HepG2 (cell line): ENCODE measurements around the gene C1orf50. TPM values are rescaled to one million over a fixed set of nuclear protein-coding genes. Genes with fewer than 3 reads are reported as not detected.

ENCODE experiments used
- ARID4A ChIP-seq: sonication (generic); formaldehyde crosslinking; IDR thresholded peaks from 2 replicates; pipeline ENCODE4 v1.5.0; 2020; ENCODE audit warnings: mild to moderate bottlenecking, missing genetic modification reagents, borderline replicate concordance
- DMAP1 ChIP-seq: IDR thresholded peaks from 2 replicates; pipeline ENCODE4 v1.6.1; 2016
- HIVEP1 ChIP-seq: sonication (generic); formaldehyde crosslinking; IDR thresholded peaks from 2 replicates; pipeline ENCODE4 v1.4.0; 2020; ENCODE audit warnings: mild to moderate bottlenecking, missing genetic modification reagents
- ISL2 ChIP-seq: sonication (generic); formaldehyde crosslinking; IDR thresholded peaks from 2 replicates; pipeline ENCODE4 v1.5.0; 2020; ENCODE audit warnings: missing genetic modification reagents
- KLF15 ChIP-seq: sonication (generic); formaldehyde crosslinking; IDR thresholded peaks from 2 replicates; pipeline ENCODE4 v1.8.1; 2023; ENCODE audit warnings: borderline replicate concordance, mild to moderate bottlenecking, inconsistent platforms, missing genetic modification reagents, mixed read lengths
- PATZ1 ChIP-seq: sonication (generic); formaldehyde crosslinking; IDR thresholded peaks from 2 replicates; pipeline ENCODE4 v1.4.0; 2020; ENCODE audit warnings: missing genetic modification reagents
- SATB2 ChIP-seq: sonication (generic); formaldehyde crosslinking; IDR thresholded peaks from 2 replicates; pipeline ENCODE4 v1.5.0; 2020; ENCODE audit warnings: missing genetic modification reagents
- TAF15 ChIP-seq: fragments of 200-400 bp; formaldehyde crosslinking; IDR thresholded peaks from one replicate; pipeline ENCODE4 v1.6.1; 2018; ENCODE audit warnings: mild to moderate bottlenecking, low read depth, low read length; ENCODE audit not compliant: poor library complexity, severe bottlenecking
- ZBTB21 ChIP-seq: sonication (generic); formaldehyde crosslinking; IDR thresholded peaks from 2 replicates; pipeline ENCODE4 v1.4.0; 2020; ENCODE audit warnings: missing genetic modification reagents
- ZNF577 ChIP-seq: sonication (generic); formaldehyde crosslinking; IDR thresholded peaks from 2 replicates; pipeline ENCODE4 v1.4.0; 2020; ENCODE audit warnings: mild to moderate bottlenecking, low read depth, missing genetic modification reagents, borderline replicate concordance
- ZNF746 ChIP-seq: sonication (generic); formaldehyde crosslinking; IDR thresholded peaks from 2 replicates; pipeline ENCODE4 v1.8.0; 2022; ENCODE audit warnings: mild to moderate bottlenecking, missing genetic modification reagents
- ZNF790 ChIP-seq: sonication (generic); formaldehyde crosslinking; IDR thresholded peaks from 2 replicates; pipeline ENCODE4 v1.8.0; 2022; ENCODE audit warnings: missing genetic modification reagents, mild to moderate bottlenecking, borderline replicate concordance
- polyA plus RNA-seq, 8 experiments: library from polyadenylated mRNA; depleted of rRNA in 3 of 8; stranded (reverse) in 7 of 8; unstranded in 1 of 8; fragments of >200 nt; fragmentation: Illumina TruSeq in 4 of 8; extraction: Trizol in 4 of 8; gene quantifications; 2 replicates each; pipeline versions ENCODE4 v1.2.1 to v1.2.3, GENCODE V29; 2011 to 2016; ENCODE audit warnings: low read depth in 4 of 8, missing spikeins in 1 of 8, mixed read lengths in 1 of 8; ENCODE audit not compliant: insufficient read depth in 1 of 8
- total RNA-seq, 5 experiments: library from RNA; depleted of rRNA; stranded (reverse); fragments of >200 nt; fragmentation: Illumina TruSeq; extraction: Trizol; gene quantifications; 2 replicates each; pipeline ENCODE4 v1.2.3, GENCODE V29; 2016; ENCODE audit warnings: low read depth in 1 of 5
- TF ChIP-seq, protein P1 (sequence below), 2 experiments: sonication (generic) in 1 of 2; formaldehyde crosslinking in 1 of 2; IDR thresholded peaks; 2 replicates each; pipeline versions ENCODE4 v1.4.0 to v1.6.1; 2016 to 2020; ENCODE audit warnings: borderline replicate concordance in 1 of 2, low read depth in 1 of 2, mild to moderate bottlenecking in 1 of 2, missing genetic modification reagents in 1 of 2
- TF ChIP-seq, protein P2 (sequence below): sonication (generic); formaldehyde crosslinking; IDR thresholded peaks from 2 replicates; pipeline ENCODE4 v1.5.0; 2020; ENCODE audit warnings: missing genetic modification reagents

Gene C1orf50
- total and polyA plus RNA-seq, 2 of the 13 experiments (the other 11 are each of a cell fraction or from before 2014, with no cell fraction given), result 4.3 to 4.8 TPM

GRCh38 chr1:42766741-42767509, at the start of gene C1orf50, which contains the start of gene P3H1 (continued):
- TF ChIP-seq, protein P1, sequence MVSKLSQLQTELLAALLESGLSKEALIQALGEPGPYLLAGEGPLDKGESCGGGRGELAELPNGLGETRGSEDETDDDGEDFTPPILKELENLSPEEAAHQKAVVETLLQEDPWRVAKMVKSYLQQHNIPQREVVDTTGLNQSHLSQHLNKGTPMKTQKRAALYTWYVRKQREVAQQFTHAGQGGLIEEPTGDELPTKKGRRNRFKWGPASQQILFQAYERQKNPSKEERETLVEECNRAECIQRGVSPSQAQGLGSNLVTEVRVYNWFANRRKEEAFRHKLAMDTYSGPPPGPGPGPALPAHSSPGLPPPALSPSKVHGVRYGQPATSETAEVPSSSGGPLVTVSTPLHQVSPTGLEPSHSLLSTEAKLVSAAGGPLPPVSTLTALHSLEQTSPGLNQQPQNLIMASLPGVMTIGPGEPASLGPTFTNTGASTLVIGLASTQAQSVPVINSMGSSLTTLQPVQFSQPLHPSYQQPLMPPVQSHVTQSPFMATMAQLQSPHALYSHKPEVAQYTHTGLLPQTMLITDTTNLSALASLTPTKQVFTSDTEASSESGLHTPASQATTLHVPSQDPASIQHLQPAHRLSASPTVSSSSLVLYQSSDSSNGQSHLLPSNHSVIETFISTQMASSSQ (IDR thresholded peaks at IDR 0.05; ENCODE audit: low read depth), result no peak
- TF ChIP-seq, protein P1 (CRISPR knock-in tag; IDR thresholded peaks at IDR 0.05; ENCODE audit: borderline replicate concordance), result no peak; the same call in 1 of the 2 replicates
- TF ChIP-seq TAF15 (peak; percentile 56), ARID4A (CRISPR knock-in tag) (peak; percentile 93), SATB2 (CRISPR knock-in tag) (peak; percentile 84), ISL2 (peak; percentile 66), ZNF790 (CRISPR knock-in tag) (0 out of 2 replicates have a peak, but pooled peaks have one; percentile 46), HIVEP1 (CRISPR knock-in tag) (peak; percentile 85; the same call in 1 of the 2 replicates), DMAP1 (CRISPR knock-in tag) (peak; percentile 68; the same call in 1 of the 2 replicates), ZBTB21 (no peak), KLF15 (CRISPR knock-in tag) (no peak), ZNF746 (CRISPR knock-in tag) (no peak), ZNF577 (CRISPR knock-in tag) (no peak), PATZ1 (CRISPR knock-in tag) (peak; percentile 52)
- TF ChIP-seq, protein P2, sequence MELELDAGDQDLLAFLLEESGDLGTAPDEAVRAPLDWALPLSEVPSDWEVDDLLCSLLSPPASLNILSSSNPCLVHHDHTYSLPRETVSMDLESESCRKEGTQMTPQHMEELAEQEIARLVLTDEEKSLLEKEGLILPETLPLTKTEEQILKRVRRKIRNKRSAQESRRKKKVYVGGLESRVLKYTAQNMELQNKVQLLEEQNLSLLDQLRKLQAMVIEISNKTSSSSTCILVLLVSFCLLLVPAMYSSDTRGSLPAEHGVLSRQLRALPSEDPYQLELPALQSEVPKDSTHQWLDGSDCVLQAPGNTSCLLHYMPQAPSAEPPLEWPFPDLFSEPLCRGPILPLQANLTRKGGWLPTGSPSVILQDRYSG (CRISPR knock-in tag), result 0 out of 2 replicates have a peak, but pooled peaks have one; percentile 55
